GM21737 (cell line): ENCODE results near the gene SCARF2.
"Not testable (repeated sequence)": the region's sequence is repeated elsewhere in the genome, so short reads cannot be mapped to it uniquely, and the experiment has no call there.

Source experiments
- ATAC-seq: cut with Tn5 transposase; IDR thresholded peaks from one replicate; pipeline ENCODE4 v1.9.1; 2021; ENCODE audit warnings: mild to moderate bottlenecking, moderate library complexity; ENCODE audit not compliant: unreplicated experiment

Gene SCARF2

GRCh38 chr22:20428496-20429253, 8.9 kb downstream of the SCARF2 start:
- ATAC-seq: no peak

GRCh38 chr22:20427945-20428417, 9.6 kb downstream of the SCARF2 start:
- ATAC-seq: no peak

GRCh38 chr22:20427104-20427944, 10.3 kb downstream of the SCARF2 start:
- no peak for ATAC-seq

GRCh38 chr22:20426259-20426615, 11.4 kb downstream of the SCARF2 start:
- no peak for ATAC-seq

GRCh38 chr22:20425566-20426258, 11.9 kb downstream of the SCARF2 start:
- ATAC-seq: no peak

GRCh38 chr22:20424932-20425565, 12.6 kb downstream of the SCARF2 start:
- ATAC-seq: no peak

GRCh38 chr22:20424568-20424931, 13.1 kb downstream of the SCARF2 start:
- no peak for ATAC-seq

- ATAC-seq: no peak
Measured at GRCh38 chr22:20423906-20424551, 13.6 kb downstream of the SCARF2 start.

- ATAC-seq: no peak
Measured at GRCh38 chr22:20423008-20423905, 14.4 kb downstream of the SCARF2 start.

- no peak for ATAC-seq
Measured at GRCh38 chr22:20422271-20423007, 15.2 kb downstream of the SCARF2 start.

GRCh38 chr22:20421507-20421874, 16.1 kb downstream of the SCARF2 start:
- ATAC-seq: no peak

GRCh38 chr22:20420157-20420842, 17.3 kb downstream of the SCARF2 start:
- no peak for ATAC-seq

- no peak for ATAC-seq
Measured at GRCh38 chr22:20419664-20419951, 18.0 kb downstream of the SCARF2 start.

GRCh38 chr22:20418211-20418788, 19.3 kb downstream of the SCARF2 start:
- ATAC-seq: no peak

GRCh38 chr22:20415699-20416098, 21.9 kb downstream of the SCARF2 start:
- ATAC-seq: not testable (repeated sequence)

- not testable (repeated sequence) for ATAC-seq
Measured at GRCh38 chr22:20415241-20415640, 22.4 kb downstream of the SCARF2 start.

GRCh38 chr22:20414450-20414849, 23.2 kb downstream of the SCARF2 start:
- ATAC-seq: no peak

- ATAC-seq: no peak
Measured at GRCh38 chr22:20414059-20414440, 23.6 kb downstream of the SCARF2 start.
